BJ (cell line): ENCODE data around the gene HAO1. TPM values are rescaled to one million over a fixed set of nuclear protein-coding genes. Genes with fewer than 3 reads are reported as not detected.

Source experiments
- polyA plus RNA-seq: library from polyadenylated mRNA; depleted of rRNA; stranded (reverse); fragments of >200 nt; gene quantifications from 2 replicates; pipeline ENCODE4 v1.2.3, GENCODE V29; 2011; rRNA removed
- small RNA-seq: library from RNA; depleted of rRNA; stranded (forward); fragments of <200 nt; gene quantifications from one replicate; pipeline ENCODE3, GENCODE V24; 2012; ENCODE audit warnings: low replicate concordance, low read depth; ENCODE audit not compliant: insufficient read length

Gene HAO1
- polyA plus RNA-seq, 1 experiment: not detected

Small RNA genes lying within 50 kb of the gene (small RNA-seq; reads per million reads assigned to genes)
- not detected for gene AL021879.1

Other genes with a start within 250 kb of the HAO1 start
- 11.3 and 18.4 TPM in 2 replicates for gene TMX4, start 79.3 kb upstream of the HAO1 start, polyA plus RNA-seq
- gene PLCB1, start 191.8 kb upstream of the HAO1 start, polyA plus RNA-seq: 13.5 and 15.2 TPM in 2 replicates